ENCODE results near the gene MXRA8.

DNA sequence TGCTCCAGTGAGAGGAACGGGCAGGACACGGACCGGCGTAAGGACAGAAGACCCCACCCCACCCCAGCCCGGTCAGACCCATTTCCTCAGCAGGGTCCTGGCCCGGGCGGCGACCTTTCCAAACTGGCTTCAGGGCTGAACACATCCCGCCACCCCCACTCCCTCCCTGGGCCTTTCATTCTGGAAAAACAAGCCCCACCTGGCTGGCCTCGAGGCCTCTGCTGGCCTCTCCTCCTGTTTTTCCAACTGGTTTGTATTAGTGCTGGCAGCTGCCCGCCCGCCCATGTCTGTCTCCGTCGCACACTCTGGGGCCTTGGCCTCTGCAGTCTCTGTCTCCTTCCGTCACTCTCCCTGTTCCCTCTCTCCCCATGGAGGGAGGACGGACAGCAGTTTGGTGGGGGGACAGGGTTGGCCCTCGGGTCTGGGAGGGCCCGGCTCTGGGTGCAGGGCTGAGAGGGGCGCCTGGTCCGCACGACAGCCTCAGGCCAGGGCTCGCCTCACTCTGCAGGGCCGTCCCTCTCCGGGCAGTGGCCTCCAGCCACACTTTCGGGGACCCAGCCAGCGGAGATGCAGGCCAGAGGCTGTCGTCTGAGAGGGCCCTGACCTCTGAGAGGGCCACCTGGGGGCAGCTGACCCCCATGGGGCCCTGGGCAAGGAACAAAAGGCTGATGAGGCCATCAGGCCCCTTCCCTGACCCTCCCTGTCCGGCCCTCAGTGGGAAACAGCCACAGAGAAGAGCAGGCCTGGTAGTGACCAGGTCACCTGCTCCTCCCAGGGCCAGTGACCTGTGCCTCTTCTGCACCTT, 1.5 kb upstream of the MXRA8 start:
- TF ChIP-seq DNMT1 (IDR thresholded peaks at IDR 0.05) (no peak), BHLHE40 (IDR thresholded peaks at IDR 0.05; ENCODE audit: low read length) (no peak), POLR2AphosphoS5 (IDR thresholded peaks at IDR 0.05; ENCODE audit: control insufficient read depth, insufficient read depth, low read depth, low read length) (no peak), JUNB (CRISPR knock-in tag; conservative IDR thresholded peaks at IDR 0.05) (no peak), ZNF197 (CRISPR knock-in tag; IDR thresholded peaks at IDR 0.05; ENCODE audit: low read depth) (no peak), ELF1 (tag; IDR thresholded peaks at IDR 0.05) (no peak), EP300 (IDR thresholded peaks at IDR 0.05; ENCODE audit: low read length) (no peak), POLR2A (conservative IDR thresholded peaks at IDR 0.05) (no peak), ZNF184 (CRISPR knock-in tag; IDR thresholded peaks at IDR 0.05) (no peak), CEBPB (tag; IDR thresholded peaks at IDR 0.05) (no peak)
- TF ChIP-seq, protein P1, sequence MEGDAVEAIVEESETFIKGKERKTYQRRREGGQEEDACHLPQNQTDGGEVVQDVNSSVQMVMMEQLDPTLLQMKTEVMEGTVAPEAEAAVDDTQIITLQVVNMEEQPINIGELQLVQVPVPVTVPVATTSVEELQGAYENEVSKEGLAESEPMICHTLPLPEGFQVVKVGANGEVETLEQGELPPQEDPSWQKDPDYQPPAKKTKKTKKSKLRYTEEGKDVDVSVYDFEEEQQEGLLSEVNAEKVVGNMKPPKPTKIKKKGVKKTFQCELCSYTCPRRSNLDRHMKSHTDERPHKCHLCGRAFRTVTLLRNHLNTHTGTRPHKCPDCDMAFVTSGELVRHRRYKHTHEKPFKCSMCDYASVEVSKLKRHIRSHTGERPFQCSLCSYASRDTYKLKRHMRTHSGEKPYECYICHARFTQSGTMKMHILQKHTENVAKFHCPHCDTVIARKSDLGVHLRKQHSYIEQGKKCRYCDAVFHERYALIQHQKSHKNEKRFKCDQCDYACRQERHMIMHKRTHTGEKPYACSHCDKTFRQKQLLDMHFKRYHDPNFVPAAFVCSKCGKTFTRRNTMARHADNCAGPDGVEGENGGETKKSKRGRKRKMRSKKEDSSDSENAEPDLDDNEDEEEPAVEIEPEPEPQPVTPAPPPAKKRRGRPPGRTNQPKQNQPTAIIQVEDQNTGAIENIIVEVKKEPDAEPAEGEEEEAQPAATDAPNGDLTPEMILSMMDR (IDR thresholded peaks at IDR 0.05 in 2 of 3, conservative IDR thresholded peaks at IDR 0.05 in 1 of 3; ENCODE audit: insufficient read depth in 2 of 3, low read depth in 1 of 3, low read length in 3 of 3) = no peak
